Measurements from ENCODE around the gene GOLT1A. TPM values are rescaled to one million over a fixed set of nuclear protein-coding genes. Genes with fewer than 3 reads are reported as not detected.

The GOLT1A gene
- total and polyA plus RNA-seq, 4 donors = 14.1 to 103 (median 52.7) TPM

- H3K9ac ChIP-seq (ENCODE audit: low read depth in 1 of 2, low read length in 2 of 2) = no peak overlapping the region
- H3K27me3 ChIP-seq (ENCODE audit: control insufficient read depth in 4 of 4, insufficient read depth in 4 of 4, low read length in 3 of 4) = no peaks in the 10 kb centered on the region
- peaks cover 0 to 2% (median 0%) of the 10 kb centered on the region in 4 donors for H3K4me1 ChIP-seq (ENCODE audit: control insufficient read depth in 4 of 4, insufficient read depth in 4 of 4, low read length in 3 of 4)
- no peak overlapping the region for H3K4me3 ChIP-seq (ENCODE audit: low read depth in 1 of 3, low read length in 3 of 3)
- TF ChIP-seq ZBTB33 (IDR thresholded peaks at IDR 0.05) (no peak), GABPA (IDR thresholded peaks at IDR 0.05 in 1 of 2, conservative IDR thresholded peaks at IDR 0.05 in 1 of 2) (no peak), HNF4A (conservative IDR thresholded peaks at IDR 0.05) (no peak), FOXA2 (IDR thresholded peaks at IDR 0.05) (no peak), RXRA (IDR thresholded peaks at IDR 0.05) (no peak), SP1 (IDR thresholded peaks at IDR 0.05) (no peak), TAF1 (conservative IDR thresholded peaks at IDR 0.05) (no peak), CTCF (IDR thresholded peaks at IDR 0.05; ENCODE audit: low read depth, low read length, missing input control) (no peak), RAD21 (IDR thresholded peaks at IDR 0.05) (no peak), JUND (IDR thresholded peaks at IDR 0.05) (no peak), EGR1 (IDR thresholded peaks at IDR 0.05; ENCODE audit: low read depth in 2 of 2) (no peak), MAX (IDR thresholded peaks at IDR 0.05) (no peak), FOXA1 (IDR thresholded peaks at IDR 0.05) (no peak), YY1 (IDR thresholded peaks at IDR 0.05) (no peak), REST (IDR thresholded peaks at IDR 0.05) (no peak), NR2F2 (IDR thresholded peaks at IDR 0.05) (no peak), ATF3 (IDR thresholded peaks at IDR 0.05) (no peak), HNF4G (IDR thresholded peaks at IDR 0.05) (no peak)
- peaks cover 3 to 54% (median 27%) of the 10 kb centered on the region in 4 donors for H3K36me3 ChIP-seq (ENCODE audit: control insufficient read depth in 4 of 4, insufficient read depth in 3 of 4, low read depth in 1 of 4, low read length in 3 of 4)
- WGBS = 94% methylated on average over 5 of the region's 5 CpGs
- H3K27ac ChIP-seq (ENCODE audit: low read depth in 1 of 2, low read length in 2 of 2) = no peak overlapping the region
- no peak for DNase-seq (ENCODE audit: low spot score)
- no peaks in the 10 kb centered on the region for H3K9me3 ChIP-seq (ENCODE audit: control insufficient read depth in 4 of 4, low read length in 3 of 4)
These were observed 28.1 kb upstream of the GOLT1A start for GRCh38 chr1:204241914-204242313.
